HL-60 (cell line): ENCODE measurements around the gene DLG1.

Experiments used
- GABPA ChIP-seq: IDR thresholded peaks from 2 replicates; pipeline ENCODE4 v1.6.1; 2012; ENCODE audit warnings: low read depth
- POLR2AphosphoS5 ChIP-seq: IDR thresholded peaks from 2 replicates; pipeline ENCODE4 v1.6.1; 2012; ENCODE audit warnings: low read depth
- TF ChIP-seq, protein P1 (sequence below): IDR thresholded peaks from one replicate; pipeline ENCODE4 v1.5.1; 2011; ENCODE audit warnings: low read length, control low read depth, inconsistent platforms; ENCODE audit not compliant: insufficient read depth

DNA sequence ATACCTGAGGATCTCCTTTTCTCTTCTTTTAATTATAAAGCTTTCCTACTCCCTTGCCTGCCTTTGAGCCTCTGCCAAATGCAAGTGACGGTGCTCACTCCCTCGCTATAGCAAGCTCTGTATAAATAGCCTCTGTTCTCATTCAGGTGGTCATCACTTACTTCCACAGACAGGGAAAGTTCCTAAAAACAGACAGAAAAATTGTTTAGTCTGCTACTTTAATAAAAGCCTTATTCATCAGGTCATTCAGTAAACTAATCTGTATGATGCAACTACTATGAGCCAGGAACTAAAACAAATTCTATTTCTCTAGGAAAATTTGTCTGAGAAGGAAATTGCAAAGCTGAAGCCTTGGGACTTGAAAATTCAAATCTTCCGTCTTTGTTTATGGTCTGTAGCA is 10.2 kb upstream of the DLG1 start:
- TF ChIP-seq, protein P1, sequence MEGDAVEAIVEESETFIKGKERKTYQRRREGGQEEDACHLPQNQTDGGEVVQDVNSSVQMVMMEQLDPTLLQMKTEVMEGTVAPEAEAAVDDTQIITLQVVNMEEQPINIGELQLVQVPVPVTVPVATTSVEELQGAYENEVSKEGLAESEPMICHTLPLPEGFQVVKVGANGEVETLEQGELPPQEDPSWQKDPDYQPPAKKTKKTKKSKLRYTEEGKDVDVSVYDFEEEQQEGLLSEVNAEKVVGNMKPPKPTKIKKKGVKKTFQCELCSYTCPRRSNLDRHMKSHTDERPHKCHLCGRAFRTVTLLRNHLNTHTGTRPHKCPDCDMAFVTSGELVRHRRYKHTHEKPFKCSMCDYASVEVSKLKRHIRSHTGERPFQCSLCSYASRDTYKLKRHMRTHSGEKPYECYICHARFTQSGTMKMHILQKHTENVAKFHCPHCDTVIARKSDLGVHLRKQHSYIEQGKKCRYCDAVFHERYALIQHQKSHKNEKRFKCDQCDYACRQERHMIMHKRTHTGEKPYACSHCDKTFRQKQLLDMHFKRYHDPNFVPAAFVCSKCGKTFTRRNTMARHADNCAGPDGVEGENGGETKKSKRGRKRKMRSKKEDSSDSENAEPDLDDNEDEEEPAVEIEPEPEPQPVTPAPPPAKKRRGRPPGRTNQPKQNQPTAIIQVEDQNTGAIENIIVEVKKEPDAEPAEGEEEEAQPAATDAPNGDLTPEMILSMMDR = no peak
- TF ChIP-seq POLR2AphosphoS5 = no peak
- TF ChIP-seq GABPA = no peak
